Body of pancreas (tissue), 4 donors: ENCODE data around the gene CHCHD6.

Experiments used
- CTCF ChIP-seq, 7 experiments: fragments of 450-650 bp in 4 of 7; fragments of 200-600 bp in 3 of 7; sonication (generic) in 3 of 7; IDR thresholded peaks; one replicate each; pipeline ENCODE4 v1.5.1; 2016 to 2019; ENCODE audit warnings: antibody characterized with exemption in 7 of 7
- POLR2A ChIP-seq, 3 donors: fragments of 450-650 bp; IDR thresholded peaks; one replicate each; pipeline ENCODE4 v1.6.1; 2016; ENCODE audit warnings: antibody characterized with exemption in 3 of 3, mild to moderate bottlenecking in 2 of 3

- no peak for TF ChIP-seq CTCF (IDR thresholded peaks at IDR 0.05)
- no peak for TF ChIP-seq POLR2A (IDR thresholded peaks at IDR 0.05)
These were observed 291.3 kb downstream of the CHCHD6 start for GRCh38 chr3:126995254-126995780.
